Mammary epithelial cell (primary cell): ENCODE data around the gene SLC25A51.

ENCODE experiments used
- CTCF ChIP-seq, 2 donors: IDR thresholded peaks in 1 of 2; conservative IDR thresholded peaks in 1 of 2; 2 replicates each; pipeline ENCODE4 v1.5.1; 2011 to 2012; ENCODE audit warnings: inconsistent platforms in 2 of 2, low read length in 2 of 2, mild to moderate bottlenecking in 2 of 2, control low read depth in 1 of 2, low read depth in 1 of 2; ENCODE audit not compliant: insufficient read depth in 1 of 2; ENCODE audit errors: extremely low read depth in 1 of 2
- EZH2 ChIP-seq: IDR thresholded peaks from 2 replicates; pipeline ENCODE4 v1.6.1; 2012; ENCODE audit warnings: low read length, inconsistent platforms, borderline replicate concordance

- TF ChIP-seq CTCF (conservative IDR thresholded peaks at IDR 0.05 in 1 of 2, IDR thresholded peaks at IDR 0.05 in 1 of 2; ENCODE audit: extremely low read depth in 1 of 2, insufficient read depth in 1 of 2, low read depth in 1 of 2, low read length in 2 of 2) (no peak), EZH2 (no peak)
Measured at GRCh38 chr9:37951671-37952449, 47.9 kb upstream of the SLC25A51 start.
